AG20443 (cell line): ENCODE measurements around the gene CDX2.

Experiments used
- DNase-seq: peaks from one replicate; pipeline ENCODE4 v3.0.0; 2012; ENCODE audit warnings: low spot score, mixed read lengths

Gene CDX2

DNA sequence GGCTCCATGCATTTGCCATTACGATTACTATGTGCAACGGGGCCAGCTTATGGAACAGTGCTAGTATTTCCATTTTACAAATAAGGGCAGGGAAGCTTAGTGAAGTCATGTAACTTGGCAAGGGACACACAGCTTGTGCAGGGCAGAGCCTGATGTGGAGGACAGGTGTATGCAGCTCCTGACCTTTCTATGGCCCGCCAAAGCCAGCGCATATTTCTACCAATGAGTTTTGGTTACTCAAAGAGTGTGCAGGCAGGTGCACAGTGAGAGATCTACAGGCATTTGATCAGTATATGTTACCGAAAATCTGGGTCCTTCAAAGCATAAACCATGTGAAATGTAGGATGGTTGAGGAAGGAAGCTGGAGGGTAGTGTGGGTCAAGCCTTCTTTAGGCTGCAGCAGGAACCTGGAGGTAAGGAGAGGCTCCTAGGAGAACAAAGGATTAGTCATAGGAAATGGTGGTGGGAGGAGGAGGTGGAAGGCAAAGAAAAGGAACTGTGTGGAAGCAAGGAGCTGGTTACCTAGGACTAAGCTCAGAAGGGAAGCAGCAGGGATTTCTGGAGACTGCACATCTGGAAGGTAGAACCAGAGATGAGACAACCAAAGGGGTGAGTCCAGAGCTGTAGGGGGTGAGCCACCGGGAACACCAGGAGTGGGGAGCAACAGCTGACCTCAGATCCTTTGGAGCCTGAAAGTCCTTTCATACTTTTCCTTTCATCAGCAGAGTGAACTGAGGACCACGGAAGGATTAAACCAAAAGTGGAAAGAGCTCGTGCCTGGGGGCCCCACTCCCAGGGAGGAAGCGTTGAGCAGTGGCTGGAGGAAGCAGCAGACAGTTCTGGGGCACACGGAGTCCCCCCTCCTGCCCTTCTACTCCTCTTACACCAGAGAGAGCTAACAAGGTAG lies 53.6 kb downstream of the CDX2 start:
- no peak for DNase-seq

DNA sequence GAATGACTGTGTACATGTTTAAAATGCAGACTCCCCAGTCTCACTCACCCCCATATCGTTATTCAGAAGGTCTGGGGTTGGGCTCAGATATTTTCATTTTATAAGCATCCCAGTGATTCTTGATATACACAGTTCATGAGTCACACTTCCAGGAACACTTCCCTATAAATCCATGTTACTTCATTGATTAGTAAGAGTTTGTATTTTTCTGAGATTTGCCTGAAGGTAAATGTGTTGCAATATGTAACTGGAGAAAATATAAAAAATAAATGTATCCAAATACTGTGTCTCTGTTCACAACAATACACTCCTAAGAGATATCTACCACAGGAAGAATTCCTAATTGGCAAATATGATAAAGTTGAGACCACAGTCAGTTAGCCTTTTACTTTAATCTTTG lies 56.0 kb downstream of the CDX2 start:
- DNase-seq = no peak

DNA sequence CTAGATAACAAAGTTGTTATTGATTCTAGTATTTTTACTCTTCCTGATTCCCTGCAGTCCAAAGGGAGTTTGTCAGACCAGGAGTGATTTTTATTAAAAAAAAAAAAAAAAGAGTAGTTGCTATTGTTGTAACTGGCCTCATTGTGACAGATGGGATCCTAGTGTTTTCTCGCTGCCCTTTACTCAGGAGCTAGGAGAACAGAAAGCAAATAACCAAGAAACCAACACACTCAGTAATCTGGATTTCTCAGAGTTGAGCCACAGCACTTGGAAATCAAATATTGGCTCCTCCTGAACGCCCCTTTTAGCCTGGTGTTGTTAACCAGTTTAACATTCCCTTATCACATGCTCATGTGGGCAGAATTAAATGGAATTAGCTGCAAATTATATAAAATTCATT lies 57.6 kb downstream of the CDX2 start:
- DNase-seq = no peak
